Activated naive CD8-positive, alpha-beta T cell treated with anti-CD3 and anti-CD28 coated beads for 36 hours (primary cell): Measurements from ENCODE around the gene DHRS12. TPM values are rescaled to one million over a fixed set of nuclear protein-coding genes. Genes with fewer than 3 reads are reported as not detected.

ENCODE experiments used
- DNase-seq: peaks from one replicate; pipeline ENCODE4 v3.0.0; 2021
- H3K27ac Mint-ChIP-seq: one replicate; pipeline ENCODE4 v1.8.0; 2022; ENCODE audit warnings: mild to moderate bottlenecking, moderate library complexity, mixed read lengths
- H3K27me3 Mint-ChIP-seq: one replicate; pipeline ENCODE4 v1.8.0; 2022; ENCODE audit warnings: mild to moderate bottlenecking, mixed read lengths
- H3K36me3 Mint-ChIP-seq: one replicate; pipeline ENCODE4 v1.8.0; 2021; ENCODE audit warnings: mild to moderate bottlenecking, mixed read lengths
- H3K4me1 Mint-ChIP-seq: one replicate; pipeline ENCODE4 v1.8.0; 2021; ENCODE audit warnings: mixed read lengths
- H3K4me3 Mint-ChIP-seq: one replicate; pipeline ENCODE4 v1.8.0; 2022; ENCODE audit warnings: mild to moderate bottlenecking, moderate library complexity, mixed read lengths
- H3K9me3 Mint-ChIP-seq: one replicate; pipeline ENCODE4 v1.8.0; 2022; ENCODE audit warnings: mixed read lengths
- total RNA-seq, 2 experiments: library from RNA; stranded (reverse); gene quantifications; one replicate each; pipeline ENCODE4 v1.2.3, GENCODE V29; 2021

The DHRS12 gene
- total RNA-seq, 2 experiments from 2014 or later, result 9.7 to 9.9 TPM

DNA sequence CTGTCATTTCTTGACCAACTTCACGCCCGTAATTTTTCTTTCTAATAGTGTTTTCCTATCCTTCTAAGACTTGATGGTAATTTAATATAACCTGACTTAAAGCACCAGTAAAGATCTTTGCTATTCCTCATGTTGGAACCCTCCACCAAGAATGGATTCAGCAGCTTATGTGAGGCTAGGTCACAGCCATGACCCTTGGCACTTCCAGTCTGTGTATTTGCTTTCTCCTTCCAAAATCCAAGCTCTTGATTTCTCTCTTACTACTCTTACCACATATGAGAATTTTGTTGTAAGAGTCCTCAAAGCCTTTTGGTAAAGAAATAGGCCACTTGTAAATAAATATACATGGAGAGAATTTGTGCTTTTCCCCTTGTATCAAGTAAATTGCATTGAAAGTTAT lies 61.4 kb downstream of the DHRS12 start:
- H3K36me3 Mint-ChIP-seq, result peaks cover 50% of the 10 kb centered on the region
- H3K27ac Mint-ChIP-seq, result no peak overlapping the region
- no peak overlapping the region for H3K4me3 Mint-ChIP-seq

DNA sequence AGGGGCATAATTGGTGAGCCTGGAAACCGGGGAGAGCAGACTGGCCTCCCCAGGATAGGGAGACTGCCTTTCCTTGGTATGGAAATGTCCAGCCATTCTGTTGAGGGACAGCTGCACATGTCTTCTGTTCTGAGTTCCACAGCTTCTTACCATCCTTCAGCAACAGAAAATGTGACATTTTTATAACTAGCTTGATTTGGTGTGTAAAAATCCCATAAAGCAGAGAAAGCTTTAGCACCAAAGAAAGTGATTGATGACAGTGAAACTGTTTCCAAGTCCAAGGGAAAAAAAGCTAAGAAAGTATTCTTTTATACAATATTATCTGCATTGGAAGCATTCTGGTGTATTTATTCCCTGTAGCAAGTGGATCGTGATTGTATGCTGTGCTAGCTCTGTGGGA lies 61.9 kb downstream of the DHRS12 start:
- Mint-ChIP-seq H3K36me3 (peaks cover 44% of the 10 kb centered on the region), H3K4me3 (no peak overlapping the region), H3K4me1 (peaks cover 30% of the 10 kb centered on the region), H3K27me3 (no peaks in the 10 kb centered on the region), H3K9me3 (peaks cover 3% of the 10 kb centered on the region), H3K27ac (no peak overlapping the region)
- no peak for DNase-seq

More for the DNA sequence above, 61.4 kb downstream of the DHRS12 start:
- Mint-ChIP-seq H3K27me3 (no peaks in the 10 kb centered on the region), H3K9me3 (peaks cover 5% of the 10 kb centered on the region), H3K4me1 (peaks cover 26% of the 10 kb centered on the region)
- no peak for DNase-seq

DNA sequence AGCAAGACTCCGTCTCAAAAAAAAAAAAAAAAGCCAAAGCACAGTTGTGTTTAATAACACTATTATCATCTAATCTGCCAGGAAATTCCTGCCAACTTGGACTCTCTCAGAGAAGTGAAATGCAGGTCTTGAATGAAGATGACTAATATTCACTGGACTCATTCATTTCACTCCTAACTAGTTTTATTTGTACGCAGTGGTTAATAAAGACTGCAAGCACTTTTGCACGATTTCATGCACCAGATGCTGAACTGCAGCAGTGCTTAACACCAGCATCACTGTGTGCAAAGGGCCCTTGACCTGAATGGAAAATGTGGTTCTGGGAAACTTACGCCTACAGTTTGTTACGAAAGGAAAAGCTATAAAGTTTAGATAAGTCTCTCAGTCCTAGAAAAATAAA lies 63.3 kb downstream of the DHRS12 start:
- Mint-ChIP-seq H3K27me3 (no peaks in the 10 kb centered on the region), H3K27ac (peak overlapping the region; percentile 62), H3K9me3 (peaks cover 3% of the 10 kb centered on the region), H3K36me3 (peaks cover 45% of the 10 kb centered on the region), H3K4me1 (peaks cover 35% of the 10 kb centered on the region), H3K4me3 (no peak overlapping the region)
- DNase-seq, result no peak

DNA sequence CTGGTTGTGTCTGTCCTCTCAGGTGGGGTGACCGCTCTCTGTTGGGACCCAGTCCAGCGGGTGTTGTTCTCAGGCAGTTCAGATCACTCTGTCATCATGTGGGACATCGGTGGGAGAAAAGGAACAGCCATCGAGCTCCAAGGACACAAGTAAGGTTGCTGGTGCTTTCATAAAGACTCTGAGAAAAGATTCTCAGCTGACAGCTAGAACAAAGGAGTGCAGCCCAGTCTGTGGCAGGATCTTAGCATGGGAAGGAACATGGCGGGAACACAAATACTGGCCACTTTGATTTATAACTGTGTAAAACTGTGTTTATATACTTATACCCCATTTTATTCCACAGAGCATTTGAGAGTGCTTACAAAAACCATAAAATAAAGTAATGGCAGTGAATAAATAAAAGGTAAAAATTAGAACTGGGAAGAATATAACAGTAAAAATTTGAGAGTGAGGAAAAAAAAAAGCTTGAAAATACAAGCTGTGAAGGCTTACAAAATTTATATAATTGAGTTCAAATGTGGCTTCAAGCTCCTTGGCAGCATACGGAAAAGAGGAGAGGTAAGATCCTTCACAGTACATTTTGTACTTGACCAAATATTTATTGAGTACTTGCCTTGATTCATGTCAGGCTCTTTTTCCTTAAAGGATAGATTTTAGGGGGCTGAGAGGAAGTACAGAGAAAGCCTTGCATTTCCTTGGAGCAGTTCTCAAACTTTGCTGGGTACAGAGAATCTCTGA lies 64.8 kb downstream of the DHRS12 start:
- Mint-ChIP-seq H3K4me3 (no peak overlapping the region), H3K9me3 (no peaks in the 10 kb centered on the region), H3K4me1 (peaks cover 40% of the 10 kb centered on the region), H3K36me3 (peaks cover 38% of the 10 kb centered on the region), H3K27me3 (no peaks in the 10 kb centered on the region), H3K27ac (peak overlapping the region; percentile 86)
- DNase-seq, result no peak

DNA sequence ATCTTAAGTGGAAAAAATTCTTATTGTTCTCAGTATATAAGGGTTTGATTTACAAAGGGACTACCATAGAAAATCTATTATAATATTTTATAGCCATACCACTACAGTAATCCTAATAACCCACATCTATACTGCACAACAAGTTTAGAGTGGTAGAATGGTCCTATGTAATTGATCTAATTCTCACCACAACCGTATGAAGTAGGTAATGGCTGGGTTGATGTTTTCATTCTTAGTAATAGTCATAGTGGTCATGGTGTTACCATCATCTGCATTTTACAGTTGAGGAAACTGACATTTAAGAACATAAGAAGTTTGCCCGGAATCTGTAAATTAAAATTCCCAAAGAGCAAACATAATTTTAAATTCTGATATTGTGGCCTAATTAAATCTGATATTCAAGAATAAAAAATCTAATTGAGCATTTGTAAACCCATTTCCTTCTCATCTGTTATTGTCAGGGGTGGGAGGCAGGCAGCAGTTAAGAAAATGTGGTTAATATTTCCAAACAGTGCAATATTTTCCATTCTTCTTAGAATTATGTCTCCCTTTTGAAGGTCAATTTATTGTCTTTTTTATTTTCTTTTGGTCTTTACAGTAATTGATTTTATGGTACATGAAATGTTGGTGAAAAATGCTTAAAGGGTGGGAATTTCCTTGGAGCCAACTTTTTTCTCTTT lies 65.6 kb downstream of the DHRS12 start:
- Mint-ChIP-seq H3K36me3 (peaks cover 34% of the 10 kb centered on the region), H3K4me1 (peaks cover 42% of the 10 kb centered on the region), H3K4me3 (peak overlapping the region; percentile 10), H3K27me3 (no peaks in the 10 kb centered on the region), H3K9me3 (no peaks in the 10 kb centered on the region), H3K27ac (peak overlapping the region; percentile 86)
- no peak for DNase-seq

GRCh38 chr13:51737609-51738008 lies 66.4 kb downstream of the DHRS12 start:
- peak; percentile 16 for DNase-seq
- Mint-ChIP-seq H3K4me1 (peaks cover 42% of the 10 kb centered on the region), H3K36me3 (peaks cover 31% of the 10 kb centered on the region), H3K27ac (peak overlapping the region; percentile 89), H3K27me3 (no peaks in the 10 kb centered on the region), H3K4me3 (peak overlapping the region; percentile 49), H3K9me3 (no peaks in the 10 kb centered on the region)

DNA sequence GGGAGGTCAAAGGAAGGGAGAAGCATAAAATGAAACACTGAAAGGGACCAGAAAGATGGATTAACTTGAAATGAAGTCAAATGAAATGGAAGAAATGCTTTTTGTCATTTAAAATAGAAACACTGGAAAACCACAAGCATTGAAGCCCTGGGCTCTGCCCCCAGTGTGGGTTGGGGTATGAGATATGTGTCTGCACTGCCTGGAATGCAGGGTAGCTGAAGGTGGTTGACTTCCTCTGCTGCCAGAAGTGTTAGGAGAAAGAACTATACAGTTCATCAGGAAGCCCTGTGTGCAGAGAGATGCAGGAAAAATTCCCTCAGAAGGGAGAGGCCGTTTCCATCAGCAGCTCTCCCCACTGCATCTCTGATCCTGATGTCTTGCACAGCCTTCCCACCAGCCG lies 69.2 kb downstream of the DHRS12 start:
- Mint-ChIP-seq H3K27me3 (no peaks in the 10 kb centered on the region), H3K4me1 (peaks cover 34% of the 10 kb centered on the region), H3K4me3 (no peak overlapping the region), H3K36me3 (peaks cover 17% of the 10 kb centered on the region), H3K9me3 (no peaks in the 10 kb centered on the region), H3K27ac (no peak overlapping the region)
- no peak for DNase-seq

- DNase-seq, result no peak
- peaks cover 25% of the 10 kb centered on the region for H3K4me1 Mint-ChIP-seq
- H3K9me3 Mint-ChIP-seq, result no peaks in the 10 kb centered on the region
- no peaks in the 10 kb centered on the region for H3K27me3 Mint-ChIP-seq
- no peak overlapping the region for H3K27ac Mint-ChIP-seq
- H3K36me3 Mint-ChIP-seq, result peaks cover 9% of the 10 kb centered on the region
- H3K4me3 Mint-ChIP-seq, result no peak overlapping the region
Observed at GRCh38 chr13:51733374-51734298, 70.3 kb downstream of the DHRS12 start.

- no peaks in the 10 kb centered on the region for H3K9me3 Mint-ChIP-seq
- no peaks in the 10 kb centered on the region for H3K27me3 Mint-ChIP-seq
- H3K27ac Mint-ChIP-seq, result no peak overlapping the region
Observed at GRCh38 chr13:51731759-51732158, 72.2 kb downstream of the DHRS12 start.

DNA sequence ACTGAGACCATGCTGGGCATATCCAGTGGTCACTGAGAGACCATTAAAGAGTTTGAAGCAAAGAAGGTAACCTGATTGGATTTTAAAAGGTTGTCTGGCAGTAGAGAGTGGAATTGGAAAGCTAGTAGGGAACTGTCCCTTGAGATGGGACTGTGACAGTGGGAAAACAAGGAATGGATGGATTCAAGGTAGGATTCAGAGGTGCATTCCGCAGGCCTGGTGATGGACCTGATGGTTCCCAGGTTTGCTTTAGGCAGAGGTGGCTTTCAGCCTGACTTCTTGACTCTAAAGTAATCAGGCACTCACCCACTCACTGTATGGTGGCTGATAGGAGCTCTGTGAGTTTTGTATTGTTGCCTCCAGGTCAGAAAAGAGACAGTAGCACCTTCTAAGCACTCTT lies 73.0 kb downstream of the DHRS12 start:
- H3K36me3 Mint-ChIP-seq, result peaks cover 15% of the 10 kb centered on the region
- no peak overlapping the region for H3K27ac Mint-ChIP-seq
- no peak overlapping the region for H3K4me3 Mint-ChIP-seq
- peaks cover 17% of the 10 kb centered on the region for H3K4me1 Mint-ChIP-seq
- no peaks in the 10 kb centered on the region for H3K27me3 Mint-ChIP-seq
- no peak for DNase-seq
- H3K9me3 Mint-ChIP-seq, result no peaks in the 10 kb centered on the region

More at GRCh38 chr13:51731759-51732158, 72.2 kb downstream of the DHRS12 start:
- H3K4me1 Mint-ChIP-seq, result peaks cover 20% of the 10 kb centered on the region
- peaks cover 14% of the 10 kb centered on the region for H3K36me3 Mint-ChIP-seq
- no peak overlapping the region for H3K4me3 Mint-ChIP-seq
- no peak for DNase-seq

- H3K27me3 Mint-ChIP-seq, result no peaks in the 10 kb centered on the region
- DNase-seq, result peak; percentile 60
- no peaks in the 10 kb centered on the region for H3K9me3 Mint-ChIP-seq
- H3K27ac Mint-ChIP-seq, result no peak overlapping the region
- H3K4me3 Mint-ChIP-seq, result no peak overlapping the region
- H3K36me3 Mint-ChIP-seq, result peaks cover 14% of the 10 kb centered on the region
- H3K4me1 Mint-ChIP-seq, result peaks cover 16% of the 10 kb centered on the region
Observed at GRCh38 chr13:51729866-51730553, 74.0 kb downstream of the DHRS12 start.

DNA sequence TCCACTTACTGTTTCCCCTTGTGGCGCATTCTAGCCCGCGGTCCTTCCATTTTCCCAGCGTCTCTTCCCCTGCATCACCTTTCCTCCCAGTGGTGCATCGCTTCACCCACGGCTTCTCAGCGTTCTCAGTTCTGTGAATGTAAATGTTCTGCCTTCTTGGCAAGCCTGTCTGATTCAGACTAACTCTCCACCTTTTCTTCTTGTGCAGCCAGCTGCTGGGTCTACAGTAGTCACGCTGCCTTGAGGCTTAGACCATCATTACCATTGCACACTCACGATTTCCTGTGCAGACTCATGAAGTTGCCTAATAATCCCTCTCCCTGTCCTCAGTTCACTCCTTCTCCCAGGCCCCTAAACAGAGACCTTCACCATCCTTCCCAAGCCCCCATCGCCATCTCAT lies 75.0 kb downstream of the DHRS12 start:
- Mint-ChIP-seq H3K9me3 (no peaks in the 10 kb centered on the region), H3K4me1 (peaks cover 12% of the 10 kb centered on the region), H3K4me3 (no peak overlapping the region), H3K27me3 (no peaks in the 10 kb centered on the region), H3K27ac (no peak overlapping the region), H3K36me3 (peaks cover 14% of the 10 kb centered on the region)
- DNase-seq, result no peak

- Mint-ChIP-seq H3K4me3 (no peak overlapping the region), H3K27ac (no peak overlapping the region), H3K27me3 (no peaks in the 10 kb centered on the region), H3K4me1 (peaks cover 10% of the 10 kb centered on the region), H3K36me3 (peaks cover 16% of the 10 kb centered on the region), H3K9me3 (no peaks in the 10 kb centered on the region)
- no peak for DNase-seq
Observed at GRCh38 chr13:51728275-51728673, 75.7 kb downstream of the DHRS12 start.

GRCh38 chr13:51727634-51728274 lies 76.2 kb downstream of the DHRS12 start:
- Mint-ChIP-seq H3K27me3 (no peaks in the 10 kb centered on the region), H3K4me1 (peaks cover 10% of the 10 kb centered on the region), H3K27ac (no peak overlapping the region), H3K9me3 (no peaks in the 10 kb centered on the region), H3K36me3 (peaks cover 18% of the 10 kb centered on the region), H3K4me3 (no peak overlapping the region)
- no peak for DNase-seq
